HepG2 (cell line): ENCODE results near the gene ZNF684. TPM values are rescaled to one million over a fixed set of nuclear protein-coding genes. Genes with fewer than 3 reads are reported as not detected.

Experiments
- EZH2 ChIP-seq: conservative IDR thresholded peaks from 2 replicates; pipeline ENCODE4 v1.6.1; 2012; ENCODE audit warnings: mild to moderate bottlenecking, low read depth, low read length, moderate library complexity
- FLYWCH1 ChIP-seq: sonication (generic); formaldehyde crosslinking; IDR thresholded peaks from 2 replicates; pipeline ENCODE4 v1.8.1; 2023; ENCODE audit warnings: mild to moderate bottlenecking, missing genetic modification reagents
- KLF16 ChIP-seq, 2 experiments: sonication (generic) in 1 of 2; formaldehyde crosslinking in 1 of 2; IDR thresholded peaks; 2 replicates each; pipeline versions ENCODE4 v1.6.1 to v1.8.0; 2016 to 2023; ENCODE audit warnings: missing genetic modification reagents in 2 of 2, missing compliant biosample characterization in 1 of 2
- KMT2B ChIP-seq: IDR thresholded peaks from 2 replicates; pipeline ENCODE4 v1.6.1; 2016; ENCODE audit warnings: missing genetic modification reagents, missing compliant biosample characterization
- NFE2L1 ChIP-seq: sonication (generic); formaldehyde crosslinking; IDR thresholded peaks from 2 replicates; pipeline ENCODE4 v1.4.0; 2020; ENCODE audit warnings: missing genetic modification reagents, mild to moderate bottlenecking, borderline replicate concordance
- NFKB2 ChIP-seq: sonication (generic); formaldehyde crosslinking; IDR thresholded peaks from 2 replicates; pipeline ENCODE4 v1.4.0; 2020; ENCODE audit warnings: missing genetic modification reagents, borderline replicate concordance
- RARG ChIP-seq: sonication (generic); formaldehyde crosslinking; IDR thresholded peaks from 2 replicates; pipeline ENCODE4 v1.4.0; 2020; ENCODE audit warnings: low read depth, mild to moderate bottlenecking, missing genetic modification reagents
- SNAPC5 ChIP-seq: sonication (generic); formaldehyde crosslinking; IDR thresholded peaks from 2 replicates; pipeline ENCODE4 v1.8.1; 2023; ENCODE audit warnings: mild to moderate bottlenecking, missing genetic modification reagents, borderline replicate concordance
- SOX5 ChIP-seq: IDR thresholded peaks from 2 replicates; pipeline ENCODE4 v1.6.1; 2016; ENCODE audit warnings: borderline replicate concordance
- SUZ12 ChIP-seq: fragments of 150-350 bp; IDR thresholded peaks from 2 replicates; pipeline ENCODE4 v1.6.1; 2014; ENCODE audit warnings: low read depth, low read length
- UBTF ChIP-seq: sonication (generic); formaldehyde crosslinking; IDR thresholded peaks from 2 replicates; pipeline ENCODE4 v1.4.0; 2020; ENCODE audit warnings: mild to moderate bottlenecking, missing genetic modification reagents
- ZBTB38 ChIP-seq: sonication (generic); formaldehyde crosslinking; IDR thresholded peaks from 2 replicates; pipeline ENCODE4 v1.5.1; 2020; ENCODE audit warnings: mild to moderate bottlenecking, missing genetic modification reagents
- ZBTB44 ChIP-seq: sonication (generic); formaldehyde crosslinking; IDR thresholded peaks from 2 replicates; pipeline ENCODE4 v1.4.0; 2020; ENCODE audit warnings: missing genetic modification reagents
- ZFP1 ChIP-seq: IDR thresholded peaks from 2 replicates; pipeline ENCODE4 v1.6.1; 2016
- ZFX ChIP-seq: sonication (generic); formaldehyde crosslinking; IDR thresholded peaks from 2 replicates; pipeline ENCODE4 v1.4.0; 2020; ENCODE audit warnings: mild to moderate bottlenecking, low read depth, missing genetic modification reagents, moderate library complexity
- ZNF225 ChIP-seq: sonication (generic); formaldehyde crosslinking; IDR thresholded peaks from 2 replicates; pipeline ENCODE4 v1.4.0; 2020; ENCODE audit warnings: mild to moderate bottlenecking, missing genetic modification reagents
- ZNF24 ChIP-seq: fragments of 450-650 bp; IDR thresholded peaks from 2 replicates; pipeline ENCODE4 v1.6.1; 2017; ENCODE audit warnings: antibody characterized with exemption, mild to moderate bottlenecking
- ZZZ3 ChIP-seq: sonication (generic); formaldehyde crosslinking; IDR thresholded peaks from 2 replicates; pipeline ENCODE4 v1.4.0; 2020; ENCODE audit warnings: missing genetic modification reagents, mild to moderate bottlenecking, borderline replicate concordance
- polyA plus RNA-seq, 8 experiments: library from polyadenylated mRNA; depleted of rRNA in 3 of 8; stranded (reverse) in 7 of 8; unstranded in 1 of 8; fragments of >200 nt; fragmentation: Illumina TruSeq in 4 of 8; extraction: Trizol in 4 of 8; gene quantifications; 2 replicates each; pipeline versions ENCODE4 v1.2.1 to v1.2.3, GENCODE V29; 2011 to 2016; ENCODE audit warnings: low read depth in 4 of 8, missing spikeins in 1 of 8, mixed read lengths in 1 of 8; ENCODE audit not compliant: insufficient read depth in 1 of 8
- total RNA-seq, 5 experiments: library from RNA; depleted of rRNA; stranded (reverse); fragments of >200 nt; fragmentation: Illumina TruSeq; extraction: Trizol; gene quantifications; 2 replicates each; pipeline ENCODE4 v1.2.3, GENCODE V29; 2016; ENCODE audit warnings: low read depth in 1 of 5
- TF ChIP-seq, protein P1 (sequence below): sonication (generic); formaldehyde crosslinking; IDR thresholded peaks from 2 replicates; pipeline ENCODE4 v1.8.1; 2023; ENCODE audit warnings: mild to moderate bottlenecking, inconsistent platforms, moderate library complexity, missing genetic modification reagents, borderline replicate concordance
- TF ChIP-seq, protein P2 (sequence below): sonication (generic); formaldehyde crosslinking; IDR thresholded peaks from 2 replicates; pipeline ENCODE4 v1.9.0; 2022; ENCODE audit warnings: low read depth, missing genetic modification reagents

ZNF684 gene
- total and polyA plus RNA-seq, 2 of the 13 experiments (the other 11 are each of a cell fraction or from before 2014, with no cell fraction given): 6.5 to 15.2 TPM

DNA sequence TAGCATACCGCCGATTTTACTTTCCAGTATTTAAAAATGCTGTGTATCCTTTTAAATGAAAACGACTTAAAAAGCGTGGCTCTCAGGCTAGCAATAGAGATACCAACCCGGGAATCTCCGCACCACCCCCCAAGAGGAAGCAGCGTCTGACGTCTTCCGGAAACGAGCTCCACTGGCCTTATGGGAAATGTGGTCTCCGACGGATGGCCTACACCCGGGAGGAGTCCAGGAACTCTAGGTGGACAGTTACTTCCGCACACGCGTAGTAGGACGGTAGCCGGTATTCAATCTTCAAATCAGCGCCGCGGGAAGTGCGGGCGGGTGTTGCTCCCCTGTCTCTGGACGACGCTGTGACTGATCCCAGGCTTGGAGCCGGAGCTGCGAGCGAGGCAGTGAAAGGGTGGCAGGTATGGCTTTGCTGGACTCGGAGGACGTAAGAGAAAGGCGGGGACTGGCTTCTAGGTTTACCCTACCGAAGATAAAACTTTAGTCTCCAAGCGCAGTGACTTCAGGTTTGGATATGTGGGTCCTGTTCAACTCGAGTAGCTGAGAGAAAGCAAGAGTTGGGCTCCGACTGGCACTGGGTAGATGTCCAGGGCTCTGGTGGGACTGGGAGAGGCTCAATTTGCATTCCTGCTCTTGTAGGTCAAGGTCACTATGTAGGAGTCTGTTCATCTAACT, at the start of gene ZNF684 (continued):
- TF ChIP-seq NFKB2 (CRISPR knock-in tag): peak; percentile 44; the same call in 1 of the 2 replicates
- no peak for TF ChIP-seq ZFP1 (CRISPR knock-in tag)
- TF ChIP-seq, protein P1, sequence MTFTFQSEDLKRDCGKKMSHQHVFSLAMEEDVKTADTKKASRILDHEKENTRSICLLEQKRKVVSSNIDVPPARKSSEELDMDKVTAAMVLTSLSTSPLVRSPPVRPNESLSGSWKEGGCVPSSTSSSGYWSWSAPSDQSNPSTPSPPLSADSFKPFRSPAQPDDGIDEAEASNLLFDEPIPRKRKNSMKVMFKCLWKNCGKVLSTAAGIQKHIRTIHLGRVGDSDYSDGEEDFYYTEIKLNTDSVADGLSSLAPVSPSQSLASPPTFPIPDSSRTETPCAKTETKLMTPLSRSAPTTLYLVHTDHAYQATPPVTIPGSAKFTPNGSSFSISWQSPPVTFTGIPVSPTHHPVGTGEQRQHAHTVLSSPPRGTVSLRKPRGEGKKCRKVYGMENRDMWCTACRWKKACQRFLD (CRISPR knock-in tag): peak; percentile 48; the same call in 1 of the 2 replicates
- TF ChIP-seq ZNF24: no peak
- TF ChIP-seq SOX5 (CRISPR knock-in tag): 0 out of 2 replicates have a peak, but pooled peaks have one; percentile 6
- TF ChIP-seq UBTF (CRISPR knock-in tag): peak; percentile 61; the same call in 1 of the 2 replicates
- no peak for TF ChIP-seq ZBTB44 (CRISPR knock-in tag)
- TF ChIP-seq SNAPC5 (CRISPR knock-in tag): 0 out of 2 replicates have a peak, but pooled peaks have one; percentile 16
- no peak for TF ChIP-seq FLYWCH1 (CRISPR knock-in tag)
- TF ChIP-seq, protein P2, sequence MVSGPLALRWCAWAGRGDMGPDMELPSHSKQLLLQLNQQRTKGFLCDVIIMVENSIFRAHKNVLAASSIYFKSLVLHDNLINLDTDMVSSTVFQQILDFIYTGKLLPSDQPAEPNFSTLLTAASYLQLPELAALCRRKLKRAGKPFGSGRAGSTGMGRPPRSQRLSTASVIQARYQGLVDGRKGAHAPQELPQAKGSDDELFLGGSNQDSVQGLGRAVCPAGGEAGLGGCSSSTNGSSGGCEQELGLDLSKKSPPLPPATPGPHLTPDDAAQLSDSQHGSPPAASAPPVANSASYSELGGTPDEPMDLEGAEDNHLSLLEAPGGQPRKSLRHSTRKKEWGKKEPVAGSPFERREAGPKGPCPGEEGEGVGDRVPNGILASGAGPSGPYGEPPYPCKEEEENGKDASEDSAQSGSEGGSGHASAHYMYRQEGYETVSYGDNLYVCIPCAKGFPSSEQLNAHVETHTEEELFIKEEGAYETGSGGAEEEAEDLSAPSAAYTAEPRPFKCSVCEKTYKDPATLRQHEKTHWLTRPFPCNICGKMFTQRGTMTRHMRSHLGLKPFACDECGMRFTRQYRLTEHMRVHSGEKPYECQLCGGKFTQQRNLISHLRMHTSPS (CRISPR knock-in tag): no peak
- no peak for TF ChIP-seq ZZZ3 (CRISPR knock-in tag)
- no peak for TF ChIP-seq KLF16 (CRISPR knock-in tag; IDR thresholded peaks at IDR 0.05)
- TF ChIP-seq SUZ12: peak; percentile 53
- no peak for TF ChIP-seq RARG
- TF ChIP-seq ZFX: peak; percentile 74
- no peak for TF ChIP-seq EZH2
- TF ChIP-seq KMT2B: peak; percentile 70; the same call in 1 of the 2 replicates
- TF ChIP-seq ZNF225 (CRISPR knock-in tag): no peak
- TF ChIP-seq NFE2L1 (CRISPR knock-in tag): no peak
- peak; percentile 73; the same call in 1 of the 2 replicates for TF ChIP-seq ZBTB38
